GM10847 (cell line): Measurements from ENCODE around the gene CCNA1.

Experiments used
- POLR2A ChIP-seq: IDR thresholded peaks from 2 replicates; pipeline ENCODE4 v1.6.1; 2011; ENCODE audit not compliant: insufficient read length; ENCODE audit errors: extremely low read depth

CCNA1 gene

DNA sequence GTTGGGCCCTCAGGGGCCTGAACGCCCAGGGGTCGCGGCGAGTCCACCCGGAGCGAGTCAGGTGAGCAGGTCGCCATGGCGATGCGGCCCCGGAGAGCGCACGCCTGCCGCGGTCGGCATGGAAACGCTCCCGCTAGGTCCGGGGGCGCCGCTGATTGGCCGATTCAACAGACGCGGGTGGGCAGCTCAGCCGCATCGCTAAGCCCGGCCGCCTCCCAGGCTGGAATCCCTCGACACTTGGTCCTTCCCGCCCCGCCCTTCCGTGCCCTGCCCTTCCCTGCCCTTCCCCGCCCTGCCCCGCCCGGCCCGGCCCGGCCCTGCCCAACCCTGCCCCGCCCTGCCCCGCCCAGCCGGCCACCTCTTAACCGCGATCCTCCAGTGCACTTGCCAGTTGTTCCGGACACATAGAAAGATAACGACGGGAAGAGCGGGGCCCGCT is at the start of gene CCNA1:
Gene CCNA1, plus strand, starts transcription at position 390 of the 439 bp plus-strand sequence. CDS start 562 bp downstream, outside the sequence.
- TF ChIP-seq POLR2A: no peak

DNA sequence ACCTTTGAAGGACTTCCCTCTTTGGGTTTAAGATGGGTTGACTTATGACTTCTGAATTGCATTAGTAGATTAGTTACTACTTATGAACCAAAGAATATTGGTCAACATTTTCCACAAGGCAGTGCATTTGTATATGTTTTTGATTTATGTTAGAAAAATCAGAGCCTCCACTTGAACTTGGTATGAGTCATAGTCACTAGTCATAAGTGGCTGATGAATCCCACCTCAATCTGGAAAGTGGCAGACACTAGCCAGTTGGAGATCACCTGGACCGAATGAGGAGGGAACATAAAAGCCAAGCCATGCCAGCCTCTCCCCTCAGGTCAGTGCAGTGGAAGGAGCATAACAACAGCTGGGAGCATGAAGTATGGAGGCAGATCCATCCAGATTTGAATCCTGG is 46.8 kb upstream of the CCNA1 start:
- no peak for TF ChIP-seq POLR2A

DNA sequence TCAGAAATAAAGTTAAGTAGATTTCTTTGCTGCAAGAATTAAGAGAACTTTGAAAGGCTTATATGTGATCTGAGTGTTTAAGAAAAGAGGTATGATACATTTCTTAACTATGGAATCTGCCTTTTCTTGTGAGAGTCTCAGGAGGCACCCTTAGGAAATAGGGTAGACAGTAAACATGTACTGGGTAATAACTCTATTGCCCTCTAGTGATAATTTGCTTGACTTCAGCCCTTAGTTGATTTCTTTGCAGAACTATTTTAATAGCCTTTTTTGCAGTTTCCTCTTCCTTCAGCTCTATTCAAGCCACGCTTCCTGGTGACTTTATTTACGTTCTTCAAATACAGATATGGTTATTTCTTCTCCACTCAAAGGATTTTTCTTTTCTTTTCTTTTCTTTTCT is 37.0 kb upstream of the CCNA1 start:
- no peak for TF ChIP-seq POLR2A

DNA sequence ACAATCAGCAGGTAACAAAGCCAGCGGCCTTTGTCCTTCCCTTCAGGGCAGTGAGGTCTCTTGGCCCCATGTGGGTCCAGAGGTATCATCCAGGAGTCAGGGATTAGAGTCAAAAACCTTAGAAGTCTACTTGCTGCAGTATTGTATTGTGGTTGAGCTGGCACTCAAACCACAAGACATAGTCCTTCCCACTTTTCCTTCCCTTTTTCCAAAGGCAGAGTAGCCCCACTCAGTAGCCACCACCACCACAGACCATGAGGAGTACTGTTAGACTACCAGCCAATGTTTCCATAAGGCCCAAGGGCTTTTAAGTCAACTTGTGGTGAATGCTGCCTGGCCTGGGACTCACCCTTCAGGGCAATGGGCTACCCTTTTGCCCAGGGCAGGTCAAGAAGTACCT is 27.1 kb upstream of the CCNA1 start:
- no peak for TF ChIP-seq POLR2A

DNA sequence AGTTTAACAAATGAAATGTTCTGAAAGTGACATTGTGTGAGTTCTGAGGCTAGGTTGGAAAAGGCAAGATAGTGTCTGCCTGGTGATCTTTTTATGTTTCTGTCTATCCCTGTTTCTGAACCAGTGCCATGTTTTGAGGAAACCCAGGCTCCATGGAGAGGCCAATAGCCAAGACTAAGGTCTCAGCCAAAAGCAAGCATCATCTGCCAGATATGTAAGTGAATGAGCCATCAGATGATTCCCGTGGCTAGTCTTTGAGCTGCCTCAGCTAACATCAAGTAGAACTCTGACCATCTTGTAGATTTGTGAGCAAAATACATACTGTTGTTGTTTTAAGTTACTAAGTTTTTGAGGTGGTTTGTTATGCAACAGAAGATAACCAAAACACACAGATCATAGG is 19.6 kb upstream of the CCNA1 start:
- TF ChIP-seq POLR2A: no peak

DNA sequence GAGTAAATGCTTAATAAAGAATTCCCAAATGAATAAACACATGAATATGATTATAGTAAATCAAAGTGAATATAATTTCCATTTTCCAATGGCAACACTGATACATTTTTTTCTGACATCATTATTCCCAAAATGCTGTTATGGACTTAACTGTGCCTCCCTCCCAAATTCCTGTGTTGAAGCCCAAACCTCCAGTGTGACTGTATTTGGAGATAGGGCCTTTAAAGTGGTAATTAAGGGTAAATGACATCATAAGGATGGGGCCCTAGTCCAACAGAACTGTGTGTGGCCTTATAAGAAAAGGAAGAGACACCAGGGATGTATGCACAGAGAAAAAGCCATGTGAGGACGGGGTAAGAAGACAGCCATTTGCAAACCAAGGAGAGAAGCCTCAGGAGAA is 19.1 kb upstream of the CCNA1 start:
- TF ChIP-seq POLR2A: no peak

DNA sequence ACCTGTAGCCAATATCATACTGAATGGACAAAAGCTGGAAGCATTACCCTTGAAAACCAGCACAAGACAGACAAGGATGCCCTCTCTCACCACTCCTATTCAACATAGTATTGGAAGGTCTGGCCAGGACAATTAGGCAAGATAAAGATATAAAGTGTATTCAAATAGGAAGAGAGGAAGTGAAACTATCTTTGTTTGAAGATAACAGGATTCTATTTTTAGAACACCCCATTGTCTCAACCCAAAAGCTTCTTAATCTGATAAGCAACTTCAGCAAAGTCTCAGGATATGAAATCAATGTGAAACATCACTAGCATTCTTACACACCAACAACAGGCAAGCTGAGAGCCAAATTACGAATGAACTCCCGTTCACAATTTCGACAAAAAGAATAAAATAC is 17.8 kb upstream of the CCNA1 start:
- no peak for TF ChIP-seq POLR2A

DNA sequence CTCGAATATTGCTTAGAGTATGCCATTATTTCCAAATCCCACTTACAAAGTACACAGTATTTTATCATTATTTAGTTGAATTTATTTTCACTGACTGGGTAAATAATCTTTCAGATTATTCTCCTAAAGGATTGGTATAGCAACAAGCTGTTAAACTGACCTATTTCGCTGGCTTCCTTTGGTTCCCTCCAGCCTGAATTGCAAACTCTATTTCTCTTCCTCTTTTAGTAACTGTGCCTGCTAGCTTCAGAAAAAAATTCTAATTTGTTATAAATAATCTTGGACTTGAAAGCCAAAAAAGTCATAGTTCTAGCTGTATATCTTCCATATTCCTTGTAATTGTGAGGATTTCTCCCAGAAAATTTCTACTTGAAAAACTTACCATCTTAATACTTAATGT is 15.0 kb upstream of the CCNA1 start:
- TF ChIP-seq POLR2A: no peak

DNA sequence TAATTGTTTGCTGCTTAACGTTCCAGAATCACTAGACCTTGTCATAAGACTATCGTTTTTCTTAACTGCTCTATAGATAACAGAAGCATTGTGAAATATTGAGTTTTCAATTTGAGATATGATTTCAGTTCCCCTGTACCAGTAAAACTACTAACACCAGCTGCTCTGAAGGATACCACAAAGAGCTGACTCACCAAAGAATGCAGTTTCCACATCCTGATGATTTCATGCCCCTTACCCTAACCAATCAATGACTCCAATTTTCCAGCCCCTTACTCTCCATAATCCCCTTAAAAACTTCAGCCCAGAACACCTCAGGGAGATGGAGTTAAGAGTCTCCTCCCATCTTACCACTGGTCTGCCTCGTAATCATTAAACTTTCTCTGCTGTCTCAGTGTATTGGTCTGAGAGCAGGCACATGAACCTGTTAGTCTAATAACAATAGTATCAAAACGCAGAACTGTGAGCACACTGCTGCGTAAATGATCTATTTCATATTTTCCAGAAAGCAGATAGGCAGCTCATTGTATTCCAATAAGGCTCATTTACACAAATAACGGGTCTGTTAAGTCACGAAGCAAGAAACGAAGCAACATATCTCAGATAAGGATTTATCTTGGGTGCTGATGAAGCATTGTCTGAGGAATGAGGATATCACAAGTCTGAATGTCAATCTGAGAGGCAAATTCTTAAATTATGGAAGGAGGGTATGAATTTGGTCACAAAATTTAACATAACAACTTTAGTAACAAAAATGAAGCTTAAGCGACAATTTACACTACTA is 14.1 kb upstream of the CCNA1 start:
- TF ChIP-seq POLR2A: no peak

DNA sequence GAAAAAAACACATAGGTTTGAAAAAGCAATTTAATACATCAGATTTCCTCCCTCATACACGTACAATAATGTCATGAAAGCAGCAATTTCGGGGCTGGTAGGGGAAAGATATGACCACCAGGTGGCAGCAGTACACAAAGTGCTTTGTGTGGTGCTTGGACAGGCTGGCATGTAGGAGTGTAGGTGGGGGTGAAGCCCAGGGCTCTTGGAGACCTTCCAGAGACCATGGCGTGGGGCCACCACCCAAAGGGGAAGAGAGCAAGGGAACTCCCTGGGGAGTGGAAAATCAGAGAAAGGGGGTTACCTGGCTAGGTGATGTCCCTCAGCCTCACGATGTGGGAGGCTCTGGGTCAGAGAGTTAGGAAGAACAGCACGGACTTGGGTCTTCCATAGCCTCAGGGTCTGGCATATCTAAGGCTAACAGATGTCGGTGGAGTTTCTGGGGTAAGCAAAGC is 11.8 kb upstream of the CCNA1 start:
- TF ChIP-seq POLR2A: no peak

DNA sequence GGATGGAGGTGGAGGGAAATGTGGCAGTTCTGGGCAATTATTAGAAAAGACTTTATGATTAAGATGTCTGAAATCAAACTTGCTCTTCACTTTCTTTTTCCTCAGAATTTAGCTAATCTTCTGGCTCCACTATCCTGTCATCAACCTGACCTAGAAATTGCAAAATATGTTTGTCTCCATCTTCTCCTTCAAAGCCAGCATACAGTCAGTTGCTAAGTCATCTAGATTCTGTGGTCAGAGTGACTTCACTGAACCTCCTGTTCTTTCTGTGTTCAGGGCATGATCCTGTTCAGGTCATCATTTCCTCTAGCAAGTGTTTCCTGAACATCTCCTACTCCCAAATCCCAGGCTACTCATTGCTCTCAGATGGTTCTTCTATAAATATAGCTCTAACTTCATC is 10.8 kb upstream of the CCNA1 start:
- TF ChIP-seq POLR2A: no peak

DNA sequence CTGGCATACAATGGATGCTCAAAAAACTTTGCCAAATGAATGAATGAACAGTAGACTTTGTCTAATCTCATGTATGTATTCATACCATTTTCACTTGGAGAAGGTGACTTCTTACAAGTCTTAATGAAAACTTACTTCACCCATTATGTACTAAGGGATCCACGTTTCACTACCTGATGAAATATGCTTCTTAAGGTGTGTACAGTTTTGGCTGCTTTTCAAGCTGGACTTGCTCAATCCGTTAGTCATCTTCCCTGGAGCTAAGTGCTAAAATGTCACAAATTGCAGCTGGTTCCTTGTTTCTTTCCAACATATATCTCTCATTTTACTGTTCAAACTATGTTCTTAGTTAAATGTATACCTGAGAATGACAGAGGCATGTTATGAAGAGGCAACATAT is 4.2 kb upstream of the CCNA1 start:
- TF ChIP-seq POLR2A: no peak

DNA sequence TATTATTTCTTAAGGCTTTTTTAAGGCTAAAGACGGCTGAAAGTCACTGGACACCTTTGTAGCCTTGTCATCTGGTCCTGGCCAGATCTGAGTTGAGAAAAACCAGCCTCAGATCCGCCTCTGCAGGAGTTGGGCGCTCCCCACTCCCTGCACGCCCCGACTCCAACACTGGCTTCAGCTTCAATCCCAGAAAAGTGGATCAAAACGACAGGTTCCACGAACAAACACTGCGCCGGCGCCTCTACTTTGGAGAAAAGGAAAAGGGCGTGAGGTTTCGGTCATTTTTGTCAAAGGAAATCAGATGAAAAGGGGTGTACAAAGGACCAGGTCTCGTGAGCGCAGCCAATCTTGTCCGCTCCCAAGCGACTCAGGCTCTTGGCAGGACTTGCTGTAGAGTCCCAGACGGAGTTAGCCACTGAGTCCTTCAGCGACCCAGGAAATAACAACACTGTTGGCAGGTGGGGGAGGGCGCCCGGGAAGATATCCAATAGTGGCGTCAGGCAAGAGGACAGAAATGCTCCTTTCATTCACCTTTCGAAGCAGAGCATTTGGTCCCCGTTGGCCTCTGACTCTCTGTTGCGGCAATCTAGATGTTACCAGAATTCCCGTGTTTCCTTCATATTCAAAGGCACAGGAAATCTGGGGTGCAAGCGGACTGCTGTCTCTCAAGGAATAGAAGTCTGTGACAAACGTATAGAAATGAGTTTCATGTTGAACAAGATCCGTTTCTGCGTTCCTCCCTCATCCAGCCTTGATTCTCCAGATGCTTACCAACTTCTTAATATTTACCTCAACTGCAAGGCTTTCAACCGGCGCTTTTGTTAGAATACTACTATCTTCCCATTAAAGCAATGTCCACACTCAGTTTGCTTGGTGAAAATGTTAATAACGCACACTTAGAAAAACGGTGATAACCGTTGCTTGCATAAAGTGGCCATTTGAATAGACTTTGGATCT is 1.8 kb upstream of the CCNA1 start:
- TF ChIP-seq POLR2A: no peak

DNA sequence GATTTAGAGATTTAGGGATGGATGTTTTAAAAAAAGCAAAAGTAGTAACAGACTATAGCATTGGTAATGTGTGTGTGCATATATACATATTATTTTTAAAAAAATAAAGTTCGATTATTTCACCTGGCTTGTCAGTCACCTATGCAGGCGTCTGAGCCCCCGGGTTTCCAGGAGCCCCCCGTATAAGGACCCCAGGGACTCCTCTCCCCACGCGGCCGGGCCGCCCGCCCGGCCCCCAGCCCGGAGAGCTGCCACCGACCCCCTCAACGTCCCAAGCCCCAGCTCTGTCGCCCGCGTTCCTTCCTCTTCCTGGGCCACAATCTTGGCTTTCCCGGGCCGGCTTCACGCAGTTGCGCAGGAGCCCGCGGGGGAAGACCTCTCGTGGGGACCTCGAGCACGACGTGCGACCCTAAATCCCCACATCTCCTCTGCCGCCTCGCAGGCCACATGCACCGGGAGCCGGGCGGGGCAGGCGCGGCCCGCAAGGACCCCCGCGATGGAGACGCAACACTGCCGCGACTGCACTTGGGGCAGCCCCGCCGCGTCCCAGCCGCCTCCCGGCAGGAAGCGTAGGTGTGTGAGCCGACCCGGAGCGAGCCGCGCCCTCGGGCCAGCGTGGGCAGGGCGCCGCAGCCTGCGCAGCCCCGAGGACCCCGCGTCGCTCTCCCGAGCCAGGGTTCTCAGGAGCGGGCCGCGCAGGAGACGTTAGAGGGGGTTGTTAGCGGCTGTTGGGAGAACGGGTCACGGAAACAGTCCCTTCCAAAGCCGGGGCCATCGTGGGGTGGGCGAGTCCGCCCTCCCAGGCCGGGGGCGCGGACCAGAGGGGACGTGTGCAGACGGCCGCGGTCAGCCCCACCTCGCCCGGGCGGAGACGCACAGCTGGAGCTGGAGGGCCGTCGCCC is 840 bp upstream of the CCNA1 start:
- TF ChIP-seq POLR2A: no peak

DNA sequence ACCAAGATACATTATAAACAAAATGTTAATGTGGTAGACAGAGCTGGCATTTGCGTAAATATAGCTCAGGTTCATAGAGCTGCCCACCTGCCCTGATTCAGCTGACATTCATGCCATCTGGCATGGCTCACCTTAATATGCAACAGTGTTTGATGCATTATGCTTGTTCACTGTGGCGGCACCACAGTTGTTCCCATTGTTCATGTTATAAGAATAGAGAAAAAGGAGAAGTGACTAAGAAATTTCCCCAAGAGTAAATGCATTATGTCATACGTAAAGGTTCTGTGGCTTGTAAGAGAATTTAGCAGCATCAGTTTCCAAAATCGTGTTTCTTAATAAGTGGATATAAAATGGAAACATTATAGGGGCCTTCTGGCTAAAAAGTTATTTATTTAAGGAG is 4.5 kb downstream of the CCNA1 start:
- TF ChIP-seq POLR2A: no peak
